Fibroblast of pulmonary artery (primary cell): ENCODE results near the gene NPM1.
A peak's percentile ranks its signal among the peaks of the same experiment; 100 is the strongest.

Experiments
- DNase-seq: peaks from one replicate; pipeline ENCODE4 v3.0.0-alpha.2; 2010; ENCODE audit warnings: low read depth
- H3K4me3 ChIP-seq: replicated peaks from 2 replicates; pipeline ENCODE4 v1.5.1; 2011; ENCODE audit warnings: low read depth, mild to moderate bottlenecking, control low read depth, low read length, moderate library complexity
- CTCF ChIP-seq: IDR thresholded peaks from 2 replicates; pipeline ENCODE4 v1.5.1; 2011; ENCODE audit warnings: mild to moderate bottlenecking, control low read depth, low read length, inconsistent platforms; ENCODE audit errors: missing control alignments

NPM1 gene

GRCh38 chr5:171426680-171427079 is 39.0 kb downstream of the NPM1 start:
- DNase-seq = no peak
- no peak overlapping the region for H3K4me3 ChIP-seq
- TF ChIP-seq CTCF = no peak

GRCh38 chr5:171427318-171428167 is 39.9 kb downstream of the NPM1 start:
- peak; percentile 10 for DNase-seq
- H3K4me3 ChIP-seq = no peak overlapping the region
- no peak for TF ChIP-seq CTCF

GRCh38 chr5:171428168-171428696 is 40.6 kb downstream of the NPM1 start:
- TF ChIP-seq CTCF = no peak
- no peak for DNase-seq

GRCh38 chr5:171428809-171429542 is 41.3 kb downstream of the NPM1 start:
- no peak for TF ChIP-seq CTCF

More at GRCh38 chr5:171428168-171428696, 40.6 kb downstream of the NPM1 start:
- no peak overlapping the region for H3K4me3 ChIP-seq

GRCh38 chr5:171429543-171429910 is 41.9 kb downstream of the NPM1 start:
- DNase-seq = no peak
- no peak for TF ChIP-seq CTCF
- H3K4me3 ChIP-seq = no peak overlapping the region

More at GRCh38 chr5:171428809-171429542, 41.3 kb downstream of the NPM1 start:
- H3K4me3 ChIP-seq = no peak overlapping the region
- DNase-seq = no peak

- DNase-seq = no peak
- no peak overlapping the region for H3K4me3 ChIP-seq
- no peak for TF ChIP-seq CTCF
Observed at GRCh38 chr5:171431251-171431777, 43.7 kb downstream of the NPM1 start.
